OCI-LY1 (cell line): ENCODE measurements around the gene RAX2.

ENCODE experiments used
- EZH2 ChIP-seq: fragments of 200-600 bp; sonication (generic), shearing (Covaris generic); IDR thresholded peaks from 2 replicates; pipeline ENCODE4 v1.8.0; 2017; ENCODE audit warnings: borderline replicate concordance, mixed run types, mild to moderate bottlenecking, antibody characterized with exemption, low read length, moderate library complexity, mixed read lengths
- TF ChIP-seq, protein P1 (sequence below): fragments of 200-600 bp; sonication (generic), shearing (Covaris generic); IDR thresholded peaks from 2 replicates; pipeline ENCODE4 v1.5.1; 2017; ENCODE audit warnings: mild to moderate bottlenecking, antibody characterized with exemption, low read length, moderate library complexity, mixed read lengths

DNA sequence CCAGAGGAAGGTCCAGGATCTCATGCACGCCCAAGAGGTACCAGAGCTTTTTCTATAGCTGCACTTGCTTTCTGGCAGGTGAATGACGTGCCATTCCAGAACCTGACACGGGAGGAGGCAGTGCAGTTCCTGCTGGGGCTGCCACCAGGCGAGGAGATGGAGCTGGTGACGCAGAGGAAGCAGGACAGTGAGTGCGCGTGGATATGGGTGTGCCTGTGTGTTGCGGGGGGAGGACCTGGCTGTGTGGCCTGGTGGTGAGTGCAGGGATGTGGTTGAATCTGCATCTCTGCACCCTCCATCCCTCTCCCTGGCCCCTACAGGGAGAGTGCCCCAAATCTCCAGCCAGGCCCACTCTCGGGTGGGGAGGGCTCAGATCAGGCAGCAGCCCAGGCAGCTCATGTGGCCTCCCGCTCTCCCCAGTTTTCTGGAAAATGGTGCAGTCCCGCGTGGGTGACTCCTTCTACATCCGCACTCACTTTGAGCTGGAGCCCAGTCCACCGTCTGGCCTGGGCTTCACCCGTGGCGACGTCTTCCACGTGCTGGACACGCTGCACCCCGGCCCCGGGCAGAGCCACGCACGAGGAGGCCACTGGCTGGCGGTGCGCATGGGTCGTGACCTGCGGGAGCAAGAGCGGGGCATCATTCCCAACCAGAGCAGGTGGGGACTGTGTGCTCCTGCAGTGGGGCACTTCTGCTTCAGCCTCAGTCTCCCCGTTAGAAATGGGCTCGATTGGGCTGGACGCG is 33.4 kb downstream of the RAX2 start:
- no peak for TF ChIP-seq EZH2
- TF ChIP-seq, protein P1, sequence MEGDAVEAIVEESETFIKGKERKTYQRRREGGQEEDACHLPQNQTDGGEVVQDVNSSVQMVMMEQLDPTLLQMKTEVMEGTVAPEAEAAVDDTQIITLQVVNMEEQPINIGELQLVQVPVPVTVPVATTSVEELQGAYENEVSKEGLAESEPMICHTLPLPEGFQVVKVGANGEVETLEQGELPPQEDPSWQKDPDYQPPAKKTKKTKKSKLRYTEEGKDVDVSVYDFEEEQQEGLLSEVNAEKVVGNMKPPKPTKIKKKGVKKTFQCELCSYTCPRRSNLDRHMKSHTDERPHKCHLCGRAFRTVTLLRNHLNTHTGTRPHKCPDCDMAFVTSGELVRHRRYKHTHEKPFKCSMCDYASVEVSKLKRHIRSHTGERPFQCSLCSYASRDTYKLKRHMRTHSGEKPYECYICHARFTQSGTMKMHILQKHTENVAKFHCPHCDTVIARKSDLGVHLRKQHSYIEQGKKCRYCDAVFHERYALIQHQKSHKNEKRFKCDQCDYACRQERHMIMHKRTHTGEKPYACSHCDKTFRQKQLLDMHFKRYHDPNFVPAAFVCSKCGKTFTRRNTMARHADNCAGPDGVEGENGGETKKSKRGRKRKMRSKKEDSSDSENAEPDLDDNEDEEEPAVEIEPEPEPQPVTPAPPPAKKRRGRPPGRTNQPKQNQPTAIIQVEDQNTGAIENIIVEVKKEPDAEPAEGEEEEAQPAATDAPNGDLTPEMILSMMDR: no peak
